A172 (cell line): ENCODE measurements around the gene TRIM8. TPM values are rescaled to one million over a fixed set of nuclear protein-coding genes. Genes with fewer than 3 reads are reported as not detected.
A peak's percentile ranks its signal among the peaks of the same experiment; 100 is the strongest.

ENCODE experiments used
- DNase-seq: peaks from one replicate; pipeline ENCODE4 v3.0.0-alpha.2; 2015; ENCODE audit warnings: low spot score
- total RNA-seq: library from RNA; depleted of rRNA; stranded (reverse); fragments of >200 nt; shearing (Covaris generic); gene quantifications from 2 replicates; pipeline ENCODE4 v1.2.3, GENCODE V29; 2014

TRIM8 gene
- total RNA-seq, 1 experiment from 2014 or later: 68.3 TPM

DNA sequence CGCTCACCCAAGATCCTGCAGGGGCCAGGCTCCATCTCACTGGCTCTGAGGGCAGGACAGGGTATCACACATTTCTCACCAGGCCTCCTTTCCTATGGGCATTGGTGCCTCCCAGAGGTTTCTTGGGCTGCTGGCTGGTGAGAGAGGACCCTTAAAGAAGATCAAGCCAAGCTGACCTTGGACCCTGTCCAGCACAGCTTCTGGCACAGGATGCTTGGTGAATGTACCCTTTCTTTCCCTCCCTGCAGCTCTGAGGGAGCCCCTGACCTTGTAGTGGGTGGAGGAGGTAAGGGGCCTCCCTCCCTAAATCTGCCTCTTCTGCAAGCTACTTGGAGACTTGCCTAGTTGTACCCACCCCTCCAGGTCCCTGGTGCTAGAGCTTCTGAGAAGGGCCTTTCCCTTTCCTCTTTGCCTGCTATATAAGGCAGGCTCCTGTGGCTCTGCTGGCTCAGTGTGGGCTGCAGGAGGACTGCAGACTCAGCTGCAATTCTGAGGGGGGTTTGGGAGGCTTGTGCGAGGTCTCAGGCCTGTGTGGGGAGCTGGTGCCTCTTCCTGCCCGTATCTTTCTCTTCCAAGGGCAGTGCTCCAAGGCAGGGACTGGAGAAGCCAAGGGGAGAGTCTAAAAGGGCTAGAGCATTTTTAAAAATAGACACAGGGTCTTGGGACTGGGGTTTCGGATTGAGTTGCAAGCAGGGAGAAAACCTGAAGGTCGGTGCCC, 11.7 kb upstream of the TRIM8 start:
- DNase-seq: no peak

DNA sequence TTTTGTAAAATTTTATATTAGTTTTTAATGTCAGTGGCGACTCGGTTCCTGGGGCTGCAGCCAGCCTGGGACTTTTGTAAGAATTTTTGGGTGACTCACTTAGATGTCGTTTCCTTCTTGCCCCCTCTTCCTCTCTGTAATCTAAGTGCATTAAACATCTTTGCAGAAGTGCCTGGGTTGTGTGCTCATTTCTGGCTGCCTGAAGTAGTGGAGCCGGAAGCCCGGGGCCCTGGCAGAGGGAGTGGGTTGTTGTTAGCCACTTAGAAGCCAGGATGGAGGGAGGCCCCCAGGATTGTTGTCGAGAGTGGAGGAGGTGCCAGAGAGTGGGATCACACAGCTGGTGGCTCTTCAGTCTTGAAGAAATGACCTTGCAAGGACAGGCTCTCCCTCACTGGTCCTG, 11.0 kb upstream of the TRIM8 start:
- peak; percentile 59 for DNase-seq

DNA sequence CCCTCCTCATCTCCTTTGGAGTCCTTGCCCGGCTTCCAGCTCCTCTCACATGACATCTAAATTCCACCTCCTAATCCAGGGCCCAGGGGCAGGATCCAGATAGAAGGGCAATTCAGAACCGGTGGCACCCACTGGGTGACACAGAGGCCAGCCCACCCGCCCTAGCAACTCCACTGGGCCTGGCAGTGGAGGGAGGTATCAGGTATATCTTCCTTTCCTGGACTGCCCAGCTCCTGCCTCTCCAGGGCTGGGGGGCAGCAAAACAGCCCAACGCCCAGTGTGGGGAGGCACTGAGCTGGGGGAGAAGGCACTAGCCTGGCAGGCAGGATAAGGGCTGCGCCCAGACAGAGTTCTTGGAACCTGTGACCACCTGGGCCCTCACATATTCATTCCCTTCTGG, 10.4 kb upstream of the TRIM8 start:
- DNase-seq: no peak

DNA sequence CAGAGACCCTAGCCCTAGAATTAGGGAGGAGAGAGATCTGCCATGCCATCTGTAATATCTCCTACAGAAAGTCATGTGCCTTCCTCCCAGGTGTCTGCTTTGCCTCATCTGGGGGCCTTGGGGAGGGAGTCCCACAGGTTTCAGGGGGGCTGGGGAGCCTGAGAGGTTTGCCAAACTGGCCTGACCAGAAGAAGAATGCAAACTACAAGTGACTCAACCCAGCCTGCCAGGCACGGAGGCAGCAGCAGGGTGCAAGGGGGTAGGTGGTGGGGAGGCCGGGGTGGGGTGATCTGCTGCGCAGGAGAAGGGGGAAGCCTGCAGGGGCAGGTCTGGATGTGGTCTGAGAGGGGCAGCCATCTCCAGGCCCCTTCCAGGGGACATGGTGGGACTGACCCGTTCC, 9.6 kb upstream of the TRIM8 start:
- no peak for DNase-seq

DNA sequence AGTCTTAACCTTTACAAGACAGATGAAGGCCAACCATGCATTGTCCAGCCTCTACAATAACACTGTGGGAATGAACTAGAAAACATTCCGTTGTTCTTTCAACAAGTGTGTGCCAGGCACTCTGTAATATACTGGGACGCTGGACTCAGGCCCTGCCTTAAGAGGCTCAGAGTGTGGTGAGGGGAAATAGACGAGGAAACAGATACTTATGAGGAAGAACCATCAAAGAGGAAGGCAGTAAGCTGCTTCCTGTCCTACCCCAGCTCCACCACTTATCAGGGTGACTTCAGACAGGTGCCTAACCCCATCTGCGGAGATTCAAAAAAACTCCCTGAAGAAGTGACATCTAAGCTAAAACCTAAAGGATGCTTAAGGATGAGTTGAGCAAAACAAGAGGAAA, 8.9 kb upstream of the TRIM8 start:
- no peak for DNase-seq

DNA sequence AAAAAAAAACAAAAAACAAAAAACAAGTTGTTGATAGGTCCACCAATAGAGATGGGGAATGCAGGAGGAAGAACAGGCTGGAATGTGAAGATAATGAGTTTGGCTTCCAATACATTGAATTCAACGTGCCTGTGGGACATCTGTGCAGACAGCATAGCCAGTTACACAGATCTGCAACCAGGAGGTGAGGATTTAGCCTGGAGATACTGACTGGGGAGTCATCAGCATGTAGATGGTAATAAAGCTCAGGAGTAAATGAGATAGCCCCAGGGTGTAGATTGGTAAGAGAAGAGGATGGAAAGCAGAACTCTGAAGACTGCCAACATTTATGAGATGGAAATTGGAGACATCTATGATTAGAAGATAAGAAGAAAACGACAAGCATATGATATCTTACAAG, 4.7 kb upstream of the TRIM8 start:
- no peak for DNase-seq

DNA sequence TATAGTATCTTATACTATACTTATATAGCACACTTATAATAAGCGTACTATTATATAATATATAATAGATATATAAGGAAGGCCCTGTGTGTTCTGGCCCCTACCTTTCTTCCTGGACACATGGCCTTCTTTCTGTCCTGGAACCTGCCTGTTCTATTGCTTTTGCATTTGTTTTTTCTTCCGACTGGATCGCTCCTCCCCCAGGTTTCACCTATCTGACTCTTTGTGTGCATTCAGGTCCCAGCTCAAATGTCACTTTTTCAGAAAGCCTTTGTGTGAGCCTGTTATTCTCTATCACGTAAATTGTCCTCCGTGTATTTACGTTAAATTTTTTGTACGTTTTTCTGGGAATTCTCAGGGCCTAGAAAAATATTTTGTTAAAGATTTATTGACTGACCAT, 2.9 kb upstream of the TRIM8 start:
- DNase-seq: no peak

DNA sequence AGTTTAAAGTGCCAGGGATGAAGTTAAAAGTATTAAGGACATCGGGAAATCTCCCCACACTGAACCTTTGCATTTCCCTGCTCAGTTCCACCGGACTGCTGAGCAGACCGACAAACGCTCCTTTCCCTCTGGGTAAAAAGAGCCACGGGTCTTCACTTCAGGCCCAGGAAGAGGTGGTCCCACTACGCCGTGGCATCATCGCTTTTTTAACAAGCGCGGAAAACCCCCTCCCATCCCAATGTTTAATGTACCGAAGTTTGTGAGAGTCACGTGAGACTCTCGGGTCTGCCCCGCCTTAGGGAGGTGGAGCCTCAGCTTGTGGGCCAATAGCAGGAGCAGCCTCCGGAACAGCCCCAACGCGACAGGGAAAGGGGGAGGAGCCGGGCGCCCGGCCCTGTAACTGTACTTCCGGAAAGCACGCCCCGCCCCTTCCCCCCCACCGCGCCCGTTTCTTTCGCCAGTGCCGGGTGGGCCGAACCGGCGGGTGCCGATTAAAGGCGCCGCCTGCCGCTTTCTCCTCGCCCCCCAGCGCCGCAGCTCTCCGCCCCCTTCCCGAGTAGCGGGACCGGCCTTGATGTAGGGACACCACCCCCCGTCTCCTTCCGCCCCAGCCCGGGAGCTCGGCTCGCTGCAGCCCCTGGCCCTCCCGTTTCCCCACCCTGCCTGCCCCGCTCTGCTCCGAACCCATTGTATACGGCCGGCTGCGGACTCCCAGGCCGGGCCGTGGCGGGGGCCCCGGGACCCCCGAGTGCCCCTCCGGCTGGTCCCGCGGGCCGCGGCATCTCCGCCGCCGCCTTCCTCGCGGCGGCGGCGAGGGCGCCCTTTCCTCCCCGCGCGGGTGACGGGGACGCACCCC, 2.2 kb upstream of the TRIM8 start:
- peak; percentile 96 for DNase-seq

DNA sequence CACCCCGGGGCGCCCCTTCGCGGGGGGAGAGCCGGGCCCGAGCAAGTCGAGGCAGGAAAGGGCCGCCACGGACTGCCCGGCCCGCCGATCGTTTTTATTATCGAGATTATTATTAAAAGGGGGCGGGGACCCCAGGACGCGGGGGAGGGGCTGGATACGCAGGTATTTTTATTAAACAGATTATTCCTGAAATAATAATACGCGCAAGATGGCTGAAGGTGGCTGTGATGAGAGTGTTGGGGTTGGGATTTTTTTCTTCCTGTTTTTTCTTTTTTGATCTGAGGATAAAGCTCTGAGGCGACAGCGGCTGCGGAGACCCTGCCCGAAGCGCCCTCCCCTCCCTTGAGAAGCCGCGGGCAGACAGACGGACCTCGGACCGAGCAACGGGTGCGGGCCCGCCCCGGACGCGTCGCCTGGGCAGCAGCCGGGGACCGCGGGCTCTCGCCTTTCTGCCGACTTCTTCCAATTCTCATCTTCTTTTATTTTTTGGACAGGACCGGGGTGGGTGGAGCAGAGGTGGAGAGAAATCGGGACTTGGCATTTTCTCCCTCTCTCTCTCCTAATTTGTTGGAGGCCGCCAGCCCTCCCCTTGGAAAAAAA, 1.4 kb upstream of the TRIM8 start:
- DNase-seq: no peak

DNA sequence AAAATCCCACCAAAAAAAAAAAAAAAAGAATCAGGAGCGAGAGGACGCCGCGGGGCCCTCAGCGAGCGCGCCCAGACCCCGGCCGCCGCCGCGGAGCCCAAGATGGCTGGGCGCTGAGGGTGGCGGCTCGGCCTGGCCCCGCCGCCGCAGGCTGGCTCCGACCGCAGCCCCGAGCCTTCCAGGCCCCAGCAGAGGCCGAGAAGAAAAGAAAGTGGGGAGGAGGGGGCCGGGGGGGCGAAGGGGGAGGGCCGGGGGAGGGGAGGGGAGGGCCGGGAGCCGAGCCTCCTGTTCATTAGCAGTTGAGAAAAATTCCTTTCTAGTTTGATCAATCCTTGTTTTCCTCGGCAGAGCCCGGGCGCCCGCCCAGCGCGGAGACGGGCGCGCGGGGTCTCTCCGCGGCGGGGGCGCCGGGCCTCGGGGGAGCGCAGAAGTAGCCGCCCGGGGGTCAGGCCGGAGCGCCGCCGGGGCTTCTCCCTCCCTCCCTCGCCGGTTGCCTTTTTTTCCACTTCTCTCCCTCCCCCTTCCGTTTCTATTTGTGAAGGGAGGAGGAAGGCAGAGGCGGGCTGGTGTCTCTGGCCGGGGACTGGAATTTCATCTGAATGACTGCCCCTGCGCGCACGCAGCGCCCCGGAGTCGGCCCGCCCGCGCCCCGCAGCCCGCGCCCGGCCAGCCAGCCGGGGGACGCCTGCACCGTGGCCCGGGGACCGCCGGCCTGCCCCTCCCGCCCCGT, 778 bp upstream of the TRIM8 start:
- DNase-seq: no peak

DNA sequence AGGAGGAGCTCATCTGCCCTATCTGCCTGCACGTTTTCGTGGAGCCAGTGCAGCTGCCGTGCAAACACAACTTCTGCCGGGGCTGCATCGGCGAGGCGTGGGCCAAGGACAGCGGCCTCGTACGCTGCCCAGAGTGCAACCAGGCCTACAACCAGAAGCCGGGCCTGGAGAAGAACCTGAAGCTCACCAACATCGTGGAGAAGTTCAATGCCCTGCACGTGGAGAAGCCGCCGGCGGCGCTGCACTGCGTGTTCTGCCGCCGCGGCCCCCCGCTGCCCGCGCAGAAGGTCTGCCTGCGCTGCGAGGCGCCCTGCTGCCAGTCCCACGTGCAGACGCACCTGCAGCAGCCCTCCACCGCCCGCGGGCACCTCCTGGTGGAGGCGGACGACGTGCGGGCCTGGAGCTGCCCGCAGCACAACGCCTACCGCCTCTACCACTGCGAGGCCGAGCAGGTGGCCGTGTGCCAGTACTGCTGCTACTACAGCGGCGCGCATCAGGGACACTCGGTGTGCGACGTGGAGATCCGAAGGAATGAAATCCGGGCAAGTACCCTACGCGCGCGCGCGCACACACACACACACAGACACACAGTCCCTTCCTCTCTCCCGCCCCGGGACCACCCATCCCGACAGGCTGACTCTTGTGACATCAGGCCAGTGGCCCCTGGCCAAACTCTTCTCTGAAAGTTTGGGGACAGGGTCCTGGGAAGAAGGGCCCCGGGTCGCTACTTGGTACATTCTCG, 538 bp downstream of the TRIM8 start:
- DNase-seq: peak; percentile 67

DNA sequence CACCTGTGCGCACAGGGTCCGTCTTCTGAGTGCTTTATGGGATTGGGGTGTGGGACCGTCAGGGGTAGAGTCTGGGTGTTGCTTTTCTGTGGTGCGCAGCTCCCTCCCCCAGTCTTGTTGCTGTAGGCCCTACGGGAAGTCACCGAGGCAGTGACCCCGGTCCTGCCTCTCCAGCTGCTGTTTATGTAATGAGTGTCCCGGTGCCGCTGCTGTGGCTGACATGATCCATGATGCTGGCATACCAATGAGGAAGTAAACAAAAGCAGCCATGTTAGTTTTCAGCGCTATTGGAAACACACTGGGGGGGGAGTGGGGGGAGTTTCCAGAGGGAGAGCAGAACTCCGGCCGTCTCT, 1.1 kb downstream of the TRIM8 start:
- peak; percentile 65 for DNase-seq

DNA sequence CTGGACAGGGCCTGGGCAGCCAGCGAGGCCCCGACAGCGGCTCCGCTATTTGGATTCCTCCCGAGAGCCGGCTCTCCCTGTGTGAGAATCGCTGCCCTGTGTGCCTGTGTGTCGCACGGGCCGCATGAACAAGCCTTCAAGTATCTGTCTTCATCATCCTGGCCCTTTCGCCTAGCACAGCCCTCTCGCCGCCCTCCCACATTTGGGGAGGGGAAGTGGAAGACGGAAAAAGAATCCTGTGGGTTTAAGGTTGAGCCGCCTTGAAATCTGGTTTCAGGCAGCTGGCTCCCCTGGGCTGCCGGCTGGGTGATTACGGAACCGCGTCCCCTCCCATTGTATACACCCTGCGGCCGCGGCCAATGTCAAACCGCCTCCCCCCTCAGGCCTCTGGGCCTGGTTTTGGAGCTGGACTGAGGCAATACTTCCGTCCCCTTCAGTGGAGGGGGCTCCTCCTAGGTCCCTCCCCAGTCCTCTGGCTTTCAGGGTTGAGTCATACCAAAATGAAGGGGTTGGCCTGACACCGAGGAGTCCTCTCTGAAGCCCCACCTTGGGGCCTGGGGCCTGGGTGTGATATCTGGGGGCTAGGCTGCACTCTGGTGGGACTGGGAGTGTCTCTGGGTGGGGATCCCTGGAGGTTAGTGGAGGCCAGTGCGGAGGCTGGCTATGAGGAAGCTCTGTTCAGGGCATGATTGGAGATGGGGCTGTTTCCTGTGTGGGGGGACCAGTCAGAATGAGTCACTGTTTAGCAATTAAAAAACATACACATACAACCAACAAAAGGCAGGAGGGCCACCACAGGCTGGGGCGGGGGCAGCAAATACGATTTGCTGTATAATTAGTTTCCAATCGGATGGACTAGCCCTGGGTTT, 1.7 kb downstream of the TRIM8 start:
- DNase-seq: peak; percentile 97

DNA sequence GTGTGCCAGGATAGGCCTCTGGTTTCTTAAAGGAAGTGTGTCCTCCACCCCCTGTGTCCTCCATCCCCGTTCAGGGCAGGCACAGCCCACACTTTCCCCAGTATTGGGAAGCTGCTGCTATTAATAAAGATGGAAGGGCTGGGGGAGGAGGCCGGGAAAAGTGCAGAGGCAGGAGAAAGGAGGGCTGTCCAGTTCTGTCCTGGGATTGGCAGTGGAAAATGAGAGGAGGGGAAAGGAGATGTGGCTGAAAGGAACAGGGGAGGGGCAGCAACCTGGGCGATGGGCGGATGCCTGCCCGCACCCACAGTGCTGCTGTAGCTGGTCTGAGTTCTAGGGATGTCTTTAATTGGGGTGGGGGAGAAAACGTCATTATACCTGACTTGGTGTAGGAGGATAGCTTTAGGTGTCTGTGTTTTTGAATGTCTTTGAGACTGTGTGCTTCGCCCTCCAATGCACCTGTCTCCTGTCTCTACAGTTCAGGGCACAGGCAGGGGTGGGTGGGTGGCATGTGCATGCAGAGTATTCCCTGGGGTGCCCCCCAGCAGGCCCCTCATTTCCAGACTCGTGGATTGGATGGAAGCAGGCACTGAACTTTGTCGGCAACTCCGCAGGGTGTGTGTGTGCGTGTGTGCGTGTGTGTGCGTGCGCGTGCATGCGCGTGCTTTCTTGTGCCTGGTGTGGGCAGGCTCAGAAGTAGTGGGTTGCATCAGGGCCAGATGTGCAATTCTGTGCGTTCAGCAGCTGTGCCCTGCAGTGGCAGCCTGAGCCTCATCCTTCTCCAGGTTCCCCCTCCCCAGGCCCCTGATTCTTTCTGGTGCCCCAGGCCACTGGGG, 2.5 kb downstream of the TRIM8 start:
- no peak for DNase-seq

DNA sequence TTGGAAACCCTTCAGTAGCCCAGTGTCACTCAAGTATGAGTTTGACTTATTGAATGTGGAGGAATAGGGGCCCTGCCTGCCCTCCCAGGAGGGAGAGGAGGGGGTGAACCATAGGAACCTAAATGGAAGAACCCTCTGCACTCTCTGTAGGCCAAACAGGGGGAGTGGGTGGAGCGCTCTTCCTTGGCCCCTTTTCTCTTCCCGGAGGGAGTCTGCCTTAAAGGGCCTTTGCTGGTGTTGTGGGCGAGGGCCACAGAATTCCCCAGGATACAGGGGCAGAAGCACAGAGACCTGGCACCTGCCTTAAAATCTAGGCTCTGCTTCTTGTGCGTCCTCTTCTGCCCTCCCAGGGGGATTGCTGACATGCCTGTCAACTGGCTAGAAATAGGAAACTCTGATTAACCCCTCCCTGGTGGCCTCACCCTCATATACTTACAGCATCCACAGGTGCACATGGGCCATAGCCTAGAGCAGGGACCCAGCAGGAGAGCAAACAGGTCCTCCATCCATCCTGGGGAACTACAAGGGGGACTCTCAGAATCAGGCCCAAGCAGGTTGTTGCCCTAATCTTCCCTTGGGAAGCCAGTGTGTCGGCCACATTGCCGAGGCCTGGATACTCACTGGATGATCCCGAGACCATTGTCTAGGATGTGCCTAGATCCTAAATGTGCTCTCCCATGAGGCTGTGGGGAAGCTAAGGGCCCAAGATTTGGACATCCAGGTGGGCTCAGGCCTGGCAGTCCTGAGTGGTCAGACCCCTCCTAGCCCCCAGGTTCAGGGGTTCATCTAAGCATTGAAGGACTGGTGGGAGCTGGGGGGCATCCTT, 3.4 kb downstream of the TRIM8 start:
- DNase-seq: no peak

DNA sequence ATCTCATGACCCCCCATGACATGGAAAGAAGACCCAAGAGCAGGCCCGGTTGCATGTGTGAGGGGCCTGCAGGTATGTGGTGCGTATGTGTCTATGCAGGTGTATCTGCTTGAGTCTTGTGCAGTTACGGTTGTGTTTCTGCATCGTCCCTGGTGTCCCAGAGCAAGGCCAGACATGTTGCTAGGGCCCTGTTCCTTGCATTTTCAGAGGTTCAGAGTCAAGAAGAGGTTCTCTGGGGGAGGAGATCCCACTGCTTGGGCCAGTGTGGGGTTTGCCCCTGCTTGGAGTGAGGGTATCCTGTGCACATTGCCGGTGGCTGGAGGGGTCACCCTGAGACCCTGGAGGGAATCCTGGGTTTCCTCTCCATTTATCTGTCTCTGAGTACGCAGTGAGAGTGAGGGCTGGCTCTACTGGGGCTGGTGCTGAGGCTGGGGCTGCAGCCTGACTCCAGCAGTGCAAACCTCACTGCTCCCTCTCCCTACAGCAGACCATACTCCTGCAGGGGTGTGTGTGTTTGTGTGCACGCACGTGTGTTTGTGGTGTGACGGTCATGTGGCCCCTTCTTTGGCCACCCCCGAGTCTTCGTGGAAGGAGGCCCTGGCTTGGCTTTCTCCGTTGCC, 4.1 kb downstream of the TRIM8 start:
- no peak for DNase-seq

DNA sequence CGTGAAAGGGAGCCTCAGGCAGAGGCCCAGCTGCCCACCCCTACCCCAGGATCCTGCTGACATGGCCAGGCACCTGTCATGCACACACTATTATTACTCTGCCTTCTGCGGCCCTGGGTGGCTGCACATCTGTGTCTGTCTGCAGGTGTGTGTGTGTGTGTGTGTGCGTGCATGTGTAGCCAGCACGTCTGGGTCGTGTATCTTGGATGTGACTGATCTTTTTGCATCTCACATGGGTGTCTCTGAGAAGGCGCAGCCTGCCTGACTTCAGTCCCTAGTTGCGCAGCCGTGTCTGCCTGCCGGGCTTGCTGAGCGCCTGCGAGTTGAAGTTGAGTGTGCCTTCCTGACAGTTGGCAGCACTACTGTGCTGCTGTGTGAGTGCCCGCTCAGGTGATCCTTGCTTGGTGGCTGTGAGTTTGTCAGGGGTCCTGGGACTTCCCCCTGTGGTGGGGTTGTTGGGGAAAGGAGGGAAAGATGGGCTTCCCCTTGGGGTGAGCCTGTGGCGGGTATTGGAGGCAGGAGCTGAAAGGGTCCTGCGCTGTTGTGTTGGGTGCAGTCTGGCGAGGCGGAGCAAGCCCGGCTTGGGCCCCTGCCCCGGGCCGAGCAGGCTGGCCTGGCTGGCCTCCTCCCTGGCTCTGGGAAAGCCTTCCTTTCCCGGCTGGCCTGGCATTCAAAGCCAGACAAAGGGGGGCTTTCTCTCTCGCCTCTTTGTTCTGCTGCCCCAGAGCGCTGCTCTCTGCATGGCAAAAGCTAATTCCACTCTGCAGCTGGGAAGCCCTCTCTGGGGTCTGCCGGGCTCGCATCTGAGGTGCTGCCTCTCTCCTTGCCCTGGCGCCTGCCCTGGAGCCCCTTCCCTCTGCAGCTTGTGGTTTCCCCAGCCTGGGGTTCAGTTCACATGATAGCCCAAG, 4.9 kb downstream of the TRIM8 start:
- DNase-seq: no peak
